HFFc6 (cell line): ENCODE data around the gene CMBL. TPM values are rescaled to one million over a fixed set of nuclear protein-coding genes. Genes with fewer than 3 reads are reported as not detected.

Experiments
- DNase-seq: peaks from one replicate; pipeline ENCODE4 v3.0.0-alpha.2; 2018
- H3K27ac Mint-ChIP-seq: 2 replicates; pipeline ENCODE4 v1.8.0; 2020; ENCODE audit warnings: mild to moderate bottlenecking, mixed read lengths
- H3K27me3 Mint-ChIP-seq: 2 replicates; pipeline ENCODE4 v1.8.0; 2021; ENCODE audit warnings: mild to moderate bottlenecking, moderate library complexity, mixed read lengths; ENCODE audit not compliant: insufficient read depth
- H3K36me3 Mint-ChIP-seq: 2 replicates; pipeline ENCODE4 v1.8.0; 2021; ENCODE audit warnings: low read depth, mixed read lengths
- H3K4me1 Mint-ChIP-seq: 2 replicates; pipeline ENCODE4 v1.8.0; 2020; ENCODE audit warnings: low read depth, mixed read lengths
- H3K4me3 Mint-ChIP-seq: 2 replicates; pipeline ENCODE4 v1.8.0; 2020; ENCODE audit warnings: mild to moderate bottlenecking, moderate library complexity, mixed read lengths
- H3K9me3 Mint-ChIP-seq: 2 replicates; pipeline ENCODE4 v1.8.0; 2020; ENCODE audit warnings: mild to moderate bottlenecking, mixed read lengths
- total RNA-seq, 6 experiments: library from RNA; stranded (reverse); fragmentation: NEBNext Ultra II Directional; extraction: Animal tissue kit (Norgen Biotek cat#: 25700); gene quantifications; 2 replicates in 1 of 6; 3 replicates in 5 of 6; pipeline ENCODE4 v1.2.3, GENCODE V29; 2021
- TF ChIP-seq, protein P1 (sequence below): fragments of 200-600 bp; sonication (generic); IDR thresholded peaks from 2 replicates; pipeline ENCODE4 v1.5.0; 2021; ENCODE audit warnings: antibody characterized with exemption, mild to moderate bottlenecking

The CMBL gene
- total RNA-seq, 6 experiments from 2014 or later: 30.2 to 39.0 (median 38.0) TPM

DNA sequence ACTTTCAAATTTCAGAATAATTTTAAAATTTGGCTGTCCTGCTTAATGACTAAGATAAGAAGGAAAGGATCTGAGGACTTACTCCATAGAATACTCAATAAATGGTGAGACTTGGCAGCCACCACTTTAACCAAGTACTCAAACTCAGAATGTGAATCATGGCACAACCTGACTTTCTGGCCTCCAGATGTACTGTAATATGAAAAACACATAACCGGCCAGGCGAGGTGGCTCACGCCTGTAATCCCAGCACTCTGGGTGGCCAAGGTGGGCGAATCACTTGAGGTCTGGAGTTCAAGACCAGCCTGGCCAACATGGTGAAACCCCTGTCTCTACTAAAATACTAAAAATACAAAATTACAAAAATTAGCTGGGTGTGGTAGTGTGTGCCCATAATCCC is 35.8 kb upstream of the CMBL start:
- Mint-ChIP-seq H3K9me3 (no peaks in the 10 kb centered on the region), H3K4me3 (no peak overlapping the region), H3K27ac (no peak overlapping the region), H3K4me1 (no peaks in the 10 kb centered on the region), H3K27me3 (peaks cover 3% of the 10 kb centered on the region; the same call in 1 of the 2 replicates), H3K36me3 (no peaks in the 10 kb centered on the region)
- TF ChIP-seq, protein P1, sequence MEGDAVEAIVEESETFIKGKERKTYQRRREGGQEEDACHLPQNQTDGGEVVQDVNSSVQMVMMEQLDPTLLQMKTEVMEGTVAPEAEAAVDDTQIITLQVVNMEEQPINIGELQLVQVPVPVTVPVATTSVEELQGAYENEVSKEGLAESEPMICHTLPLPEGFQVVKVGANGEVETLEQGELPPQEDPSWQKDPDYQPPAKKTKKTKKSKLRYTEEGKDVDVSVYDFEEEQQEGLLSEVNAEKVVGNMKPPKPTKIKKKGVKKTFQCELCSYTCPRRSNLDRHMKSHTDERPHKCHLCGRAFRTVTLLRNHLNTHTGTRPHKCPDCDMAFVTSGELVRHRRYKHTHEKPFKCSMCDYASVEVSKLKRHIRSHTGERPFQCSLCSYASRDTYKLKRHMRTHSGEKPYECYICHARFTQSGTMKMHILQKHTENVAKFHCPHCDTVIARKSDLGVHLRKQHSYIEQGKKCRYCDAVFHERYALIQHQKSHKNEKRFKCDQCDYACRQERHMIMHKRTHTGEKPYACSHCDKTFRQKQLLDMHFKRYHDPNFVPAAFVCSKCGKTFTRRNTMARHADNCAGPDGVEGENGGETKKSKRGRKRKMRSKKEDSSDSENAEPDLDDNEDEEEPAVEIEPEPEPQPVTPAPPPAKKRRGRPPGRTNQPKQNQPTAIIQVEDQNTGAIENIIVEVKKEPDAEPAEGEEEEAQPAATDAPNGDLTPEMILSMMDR: no peak
- DNase-seq: no peak

DNA sequence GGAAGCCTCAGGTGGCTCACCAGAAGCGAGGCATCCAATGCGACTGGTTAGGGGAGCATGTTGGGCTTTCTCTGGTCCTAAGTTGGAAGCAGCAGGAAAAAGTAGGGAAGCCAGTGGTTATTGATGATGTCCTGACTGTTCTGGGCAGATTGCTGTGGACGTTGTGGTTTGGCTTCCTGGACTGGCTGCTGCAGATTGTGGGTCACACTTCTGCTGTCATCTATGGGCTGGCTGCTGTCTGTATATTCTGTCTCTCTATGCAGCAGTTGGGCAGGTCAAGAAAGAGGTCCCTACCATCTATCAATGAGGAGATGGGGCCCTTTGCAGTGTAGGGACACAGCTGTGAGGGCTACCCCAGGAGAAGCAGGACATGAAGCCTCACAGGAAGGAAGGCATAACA is 32.3 kb upstream of the CMBL start:
- Mint-ChIP-seq H3K4me3 (no peak overlapping the region), H3K36me3 (no peaks in the 10 kb centered on the region), H3K4me1 (no peaks in the 10 kb centered on the region), H3K9me3 (no peaks in the 10 kb centered on the region), H3K27me3 (peaks cover 3% of the 10 kb centered on the region; the same call in 1 of the 2 replicates), H3K27ac (no peak overlapping the region)
- no peak for DNase-seq
- TF ChIP-seq, protein P1: no peak

DNA sequence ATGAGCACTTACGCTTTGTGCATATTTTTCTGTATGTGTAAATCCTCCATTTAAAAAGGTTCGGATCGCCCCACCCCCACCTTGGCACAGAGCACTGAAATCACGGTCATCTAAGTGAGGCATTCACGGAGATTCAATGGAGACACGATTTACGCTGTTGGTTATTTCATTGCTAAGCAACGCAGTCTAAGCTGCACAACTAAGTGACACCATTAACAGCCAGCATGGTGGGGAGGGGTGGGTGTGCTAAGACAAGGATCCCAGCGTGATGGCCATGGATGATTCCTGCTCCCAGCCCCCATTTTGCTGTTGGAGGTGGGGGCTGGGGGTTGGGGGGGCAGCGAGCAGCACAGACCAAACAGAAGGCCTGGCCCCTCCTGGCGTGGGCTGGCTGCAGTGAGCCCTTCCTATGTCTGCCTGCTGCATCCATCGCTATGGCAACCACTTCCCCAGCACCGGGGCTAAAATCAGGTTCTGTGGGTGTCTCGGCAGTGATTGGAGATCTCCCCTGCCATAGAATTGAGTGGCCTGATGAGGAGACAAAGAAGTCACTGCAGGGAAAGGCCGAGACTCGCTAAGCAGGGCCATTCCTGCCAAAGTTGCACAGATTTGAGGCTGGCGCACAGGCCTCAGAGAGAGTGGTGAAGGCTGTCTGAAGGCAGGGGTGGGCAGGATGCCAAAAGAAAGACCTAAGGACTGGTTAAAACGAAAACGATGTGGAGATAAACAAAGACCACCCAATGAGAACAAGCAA is 31.5 kb upstream of the CMBL start:
- Mint-ChIP-seq H3K36me3 (no peaks in the 10 kb centered on the region), H3K9me3 (no peaks in the 10 kb centered on the region), H3K4me1 (no peaks in the 10 kb centered on the region), H3K27me3 (peaks cover 3% of the 10 kb centered on the region; the same call in 1 of the 2 replicates), H3K4me3 (no peak overlapping the region), H3K27ac (no peak overlapping the region)
- no peak for DNase-seq
- TF ChIP-seq, protein P1: no peak

DNA sequence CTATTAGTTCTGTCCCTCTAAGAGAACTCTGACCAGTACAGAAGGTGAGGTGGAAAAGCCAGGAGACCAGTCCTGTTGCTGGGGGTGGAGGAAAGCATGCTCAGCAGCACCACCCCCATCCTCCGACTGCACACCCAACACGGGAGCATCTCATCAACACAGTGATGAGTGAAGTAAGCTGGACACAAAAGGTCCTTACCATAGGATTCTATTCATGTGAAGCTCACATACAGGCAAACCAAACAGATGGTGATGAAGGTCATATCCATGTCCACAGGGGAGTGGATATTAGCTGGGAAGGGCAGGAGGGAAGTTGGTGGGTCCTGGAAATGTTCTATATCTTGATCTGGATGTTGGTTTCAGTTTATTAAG is 31.0 kb upstream of the CMBL start:
- peaks cover 3% of the 10 kb centered on the region; the same call in 1 of the 2 replicates for H3K27me3 Mint-ChIP-seq
- no peaks in the 10 kb centered on the region for H3K9me3 Mint-ChIP-seq
- TF ChIP-seq, protein P1: no peak
- no peak overlapping the region for H3K4me3 Mint-ChIP-seq
- DNase-seq: no peak
- no peaks in the 10 kb centered on the region; the same call in 1 of the 2 replicates for H3K4me1 Mint-ChIP-seq
- H3K27ac Mint-ChIP-seq: no peak overlapping the region
- no peaks in the 10 kb centered on the region for H3K36me3 Mint-ChIP-seq

DNA sequence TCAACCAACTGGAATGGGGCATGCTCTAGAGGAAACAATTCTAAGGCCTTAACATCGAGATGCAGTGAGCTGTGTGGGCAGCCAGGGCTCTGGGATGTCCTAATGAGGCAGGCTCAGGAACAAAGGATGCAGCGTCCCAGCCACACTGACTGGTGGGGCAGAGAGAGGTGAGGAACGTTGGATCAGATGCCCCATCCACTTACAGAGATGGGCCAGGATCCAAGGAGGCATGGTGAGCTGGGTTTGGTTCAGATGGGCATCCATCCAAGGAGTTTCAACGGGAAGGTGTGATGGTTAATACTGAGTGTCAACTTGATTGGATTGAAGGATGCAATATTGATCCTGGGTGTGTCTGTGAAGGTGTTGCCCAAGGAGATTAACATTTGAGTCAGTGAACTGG is 30.3 kb upstream of the CMBL start:
- H3K4me1 Mint-ChIP-seq: no peaks in the 10 kb centered on the region; the same call in 1 of the 2 replicates
- peaks cover 3% of the 10 kb centered on the region; the same call in 1 of the 2 replicates for H3K27me3 Mint-ChIP-seq
- no peak for DNase-seq
- TF ChIP-seq, protein P1: no peak
- no peak overlapping the region for H3K27ac Mint-ChIP-seq
- H3K9me3 Mint-ChIP-seq: no peaks in the 10 kb centered on the region
- no peaks in the 10 kb centered on the region for H3K36me3 Mint-ChIP-seq
- H3K4me3 Mint-ChIP-seq: no peak overlapping the region
